ENCODE measurements around the gene MOV10L1. TPM values are rescaled to one million over a fixed set of nuclear protein-coding genes. Genes with fewer than 3 reads are reported as not detected.

The MOV10L1 gene
- total and polyA plus RNA-seq, 9 of the 15 experiments (the other 6 are each of a cell fraction or from before 2014, with no cell fraction given): 0.06 to 0.43 (median 0.15) TPM

DNA sequence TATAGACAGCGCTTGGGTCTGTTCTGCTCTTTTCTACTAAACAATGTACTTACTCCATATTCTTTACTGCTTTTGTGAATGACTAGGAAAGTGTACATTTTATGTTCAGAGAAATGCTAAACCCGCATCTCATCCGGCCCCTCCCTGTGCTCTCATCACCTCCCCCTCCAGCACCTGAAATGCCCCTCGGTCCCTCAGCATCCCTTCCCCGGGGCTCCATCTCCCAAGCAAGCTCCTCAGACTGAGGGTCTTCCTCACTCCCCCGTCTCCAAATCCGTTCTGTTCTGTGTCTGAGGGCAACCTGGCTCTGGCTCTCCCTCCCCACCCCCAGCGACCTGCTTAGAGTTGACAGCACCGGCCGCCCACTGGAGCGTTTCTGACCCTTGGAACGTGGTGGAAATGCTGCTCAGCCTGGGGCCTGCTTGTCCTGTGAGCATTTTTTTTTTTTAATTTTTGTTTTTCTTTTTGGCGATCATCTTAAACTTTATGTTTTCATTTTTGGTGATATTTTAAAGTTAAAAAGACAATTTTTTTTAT is 112.4 kb downstream of the MOV10L1 start:
- ATAC-seq (no peak), FAIRE-seq (no peak), DNase-seq (ENCODE audit: extremely low read depth in 1 of 4, low spot score in 3 of 4) (no peak)
- peaks cover 5 to 52% of the 10 kb centered on the region in 2 experiments; a peak in 3 of 5 replicates for H3K4me1 ChIP-seq (replicated peaks in 1 of 2; ENCODE audit: control insufficient read depth in 2 of 2, insufficient read depth in 2 of 2, low read length in 2 of 2)
- no peaks in the 10 kb centered on the region for H4K20me1 ChIP-seq (replicated peaks; ENCODE audit: control insufficient read depth, insufficient read depth, low read length)
- H3K27me3 ChIP-seq (ENCODE audit: control insufficient read depth in 2 of 2, insufficient read depth in 2 of 2, low read length in 2 of 2): no peaks in the 10 kb centered on the region
- in situ Hi-C loops (cut with MboI) (no loop called here), intact Hi-C loops (cut with micrococcal nuclease) (no loop called here)
- no peak overlapping the region for H2AFZ ChIP-seq (ENCODE audit: low read depth, low read length)
- H3K27ac ChIP-seq (ENCODE audit: extremely low read depth, low read depth, low read length): 0 out of 3 replicates have a peak overlapping the region, but pooled peaks have one; percentile 62
- peaks cover 42% of the 10 kb centered on the region; the same call in 1 of the 3 replicates for H3K36me3 ChIP-seq (ENCODE audit: control insufficient read depth, insufficient read depth, low read length)
- H3K4me2 ChIP-seq (ENCODE audit: insufficient read depth, low read length): peak overlapping the region; percentile 84
- peak overlapping the region; percentile 56 for H3K4me3 ChIP-seq
- BruUV-seq (replicated peaks): no TSS peak
- POLR2A ChIA-PET: interaction anchor here (0.7 kb wide), 1 partner anchor 13 kb away, joined by 3 read pairs; no protein-coding TSS in a partner anchor
- peaks cover 3% of the 10 kb centered on the region; the same call in 1 of the 2 replicates for H3K9me3 ChIP-seq (replicated peaks; ENCODE audit: control insufficient read depth, insufficient read depth, low read depth, low read length)
- peaks cover 20% of the 10 kb centered on the region for H3K79me2 ChIP-seq (ENCODE audit: control insufficient read depth, insufficient read depth, low read length)
- no peaks in the 10 kb centered on the region for H3K9me1 ChIP-seq (ENCODE audit: control insufficient read depth, insufficient read depth, low read length)
- H3K9ac ChIP-seq (ENCODE audit: insufficient read depth in 1 of 2, low read depth in 2 of 2, low read length in 2 of 2): peak overlapping the region; percentile 70 to 95; a peak in 3 of 4 replicates
- CTCF ChIA-PET (ENCODE audit: low intra/inter-chr PET ratio): no interaction called here
- WGBS (ENCODE audit: insufficient coverage, low coverage, missing lambda C conversion rate): 59% methylated on average over 11 of the region's 13 CpGs
- TF ChIP-seq, protein P1, sequence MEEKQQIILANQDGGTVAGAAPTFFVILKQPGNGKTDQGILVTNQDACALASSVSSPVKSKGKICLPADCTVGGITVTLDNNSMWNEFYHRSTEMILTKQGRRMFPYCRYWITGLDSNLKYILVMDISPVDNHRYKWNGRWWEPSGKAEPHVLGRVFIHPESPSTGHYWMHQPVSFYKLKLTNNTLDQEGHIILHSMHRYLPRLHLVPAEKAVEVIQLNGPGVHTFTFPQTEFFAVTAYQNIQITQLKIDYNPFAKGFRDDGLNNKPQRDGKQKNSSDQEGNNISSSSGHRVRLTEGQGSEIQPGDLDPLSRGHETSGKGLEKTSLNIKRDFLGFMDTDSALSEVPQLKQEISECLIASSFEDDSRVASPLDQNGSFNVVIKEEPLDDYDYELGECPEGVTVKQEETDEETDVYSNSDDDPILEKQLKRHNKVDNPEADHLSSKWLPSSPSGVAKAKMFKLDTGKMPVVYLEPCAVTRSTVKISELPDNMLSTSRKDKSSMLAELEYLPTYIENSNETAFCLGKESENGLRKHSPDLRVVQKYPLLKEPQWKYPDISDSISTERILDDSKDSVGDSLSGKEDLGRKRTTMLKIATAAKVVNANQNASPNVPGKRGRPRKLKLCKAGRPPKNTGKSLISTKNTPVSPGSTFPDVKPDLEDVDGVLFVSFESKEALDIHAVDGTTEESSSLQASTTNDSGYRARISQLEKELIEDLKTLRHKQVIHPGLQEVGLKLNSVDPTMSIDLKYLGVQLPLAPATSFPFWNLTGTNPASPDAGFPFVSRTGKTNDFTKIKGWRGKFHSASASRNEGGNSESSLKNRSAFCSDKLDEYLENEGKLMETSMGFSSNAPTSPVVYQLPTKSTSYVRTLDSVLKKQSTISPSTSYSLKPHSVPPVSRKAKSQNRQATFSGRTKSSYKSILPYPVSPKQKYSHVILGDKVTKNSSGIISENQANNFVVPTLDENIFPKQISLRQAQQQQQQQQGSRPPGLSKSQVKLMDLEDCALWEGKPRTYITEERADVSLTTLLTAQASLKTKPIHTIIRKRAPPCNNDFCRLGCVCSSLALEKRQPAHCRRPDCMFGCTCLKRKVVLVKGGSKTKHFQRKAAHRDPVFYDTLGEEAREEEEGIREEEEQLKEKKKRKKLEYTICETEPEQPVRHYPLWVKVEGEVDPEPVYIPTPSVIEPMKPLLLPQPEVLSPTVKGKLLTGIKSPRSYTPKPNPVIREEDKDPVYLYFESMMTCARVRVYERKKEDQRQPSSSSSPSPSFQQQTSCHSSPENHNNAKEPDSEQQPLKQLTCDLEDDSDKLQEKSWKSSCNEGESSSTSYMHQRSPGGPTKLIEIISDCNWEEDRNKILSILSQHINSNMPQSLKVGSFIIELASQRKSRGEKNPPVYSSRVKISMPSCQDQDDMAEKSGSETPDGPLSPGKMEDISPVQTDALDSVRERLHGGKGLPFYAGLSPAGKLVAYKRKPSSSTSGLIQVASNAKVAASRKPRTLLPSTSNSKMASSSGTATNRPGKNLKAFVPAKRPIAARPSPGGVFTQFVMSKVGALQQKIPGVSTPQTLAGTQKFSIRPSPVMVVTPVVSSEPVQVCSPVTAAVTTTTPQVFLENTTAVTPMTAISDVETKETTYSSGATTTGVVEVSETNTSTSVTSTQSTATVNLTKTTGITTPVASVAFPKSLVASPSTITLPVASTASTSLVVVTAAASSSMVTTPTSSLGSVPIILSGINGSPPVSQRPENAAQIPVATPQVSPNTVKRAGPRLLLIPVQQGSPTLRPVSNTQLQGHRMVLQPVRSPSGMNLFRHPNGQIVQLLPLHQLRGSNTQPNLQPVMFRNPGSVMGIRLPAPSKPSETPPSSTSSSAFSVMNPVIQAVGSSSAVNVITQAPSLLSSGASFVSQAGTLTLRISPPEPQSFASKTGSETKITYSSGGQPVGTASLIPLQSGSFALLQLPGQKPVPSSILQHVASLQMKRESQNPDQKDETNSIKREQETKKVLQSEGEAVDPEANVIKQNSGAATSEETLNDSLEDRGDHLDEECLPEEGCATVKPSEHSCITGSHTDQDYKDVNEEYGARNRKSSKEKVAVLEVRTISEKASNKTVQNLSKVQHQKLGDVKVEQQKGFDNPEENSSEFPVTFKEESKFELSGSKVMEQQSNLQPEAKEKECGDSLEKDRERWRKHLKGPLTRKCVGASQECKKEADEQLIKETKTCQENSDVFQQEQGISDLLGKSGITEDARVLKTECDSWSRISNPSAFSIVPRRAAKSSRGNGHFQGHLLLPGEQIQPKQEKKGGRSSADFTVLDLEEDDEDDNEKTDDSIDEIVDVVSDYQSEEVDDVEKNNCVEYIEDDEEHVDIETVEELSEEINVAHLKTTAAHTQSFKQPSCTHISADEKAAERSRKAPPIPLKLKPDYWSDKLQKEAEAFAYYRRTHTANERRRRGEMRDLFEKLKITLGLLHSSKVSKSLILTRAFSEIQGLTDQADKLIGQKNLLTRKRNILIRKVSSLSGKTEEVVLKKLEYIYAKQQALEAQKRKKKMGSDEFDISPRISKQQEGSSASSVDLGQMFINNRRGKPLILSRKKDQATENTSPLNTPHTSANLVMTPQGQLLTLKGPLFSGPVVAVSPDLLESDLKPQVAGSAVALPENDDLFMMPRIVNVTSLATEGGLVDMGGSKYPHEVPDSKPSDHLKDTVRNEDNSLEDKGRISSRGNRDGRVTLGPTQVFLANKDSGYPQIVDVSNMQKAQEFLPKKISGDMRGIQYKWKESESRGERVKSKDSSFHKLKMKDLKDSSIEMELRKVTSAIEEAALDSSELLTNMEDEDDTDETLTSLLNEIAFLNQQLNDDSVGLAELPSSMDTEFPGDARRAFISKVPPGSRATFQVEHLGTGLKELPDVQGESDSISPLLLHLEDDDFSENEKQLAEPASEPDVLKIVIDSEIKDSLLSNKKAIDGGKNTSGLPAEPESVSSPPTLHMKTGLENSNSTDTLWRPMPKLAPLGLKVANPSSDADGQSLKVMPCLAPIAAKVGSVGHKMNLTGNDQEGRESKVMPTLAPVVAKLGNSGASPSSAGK (IDR thresholded peaks at IDR 0.05): peak; percentile 45; the same call in 1 of the 2 replicates
- TF ChIP-seq ZNF766 (CRISPR knock-in tag; conservative IDR thresholded peaks at IDR 0.05): no peak
- TF ChIP-seq, protein P2, sequence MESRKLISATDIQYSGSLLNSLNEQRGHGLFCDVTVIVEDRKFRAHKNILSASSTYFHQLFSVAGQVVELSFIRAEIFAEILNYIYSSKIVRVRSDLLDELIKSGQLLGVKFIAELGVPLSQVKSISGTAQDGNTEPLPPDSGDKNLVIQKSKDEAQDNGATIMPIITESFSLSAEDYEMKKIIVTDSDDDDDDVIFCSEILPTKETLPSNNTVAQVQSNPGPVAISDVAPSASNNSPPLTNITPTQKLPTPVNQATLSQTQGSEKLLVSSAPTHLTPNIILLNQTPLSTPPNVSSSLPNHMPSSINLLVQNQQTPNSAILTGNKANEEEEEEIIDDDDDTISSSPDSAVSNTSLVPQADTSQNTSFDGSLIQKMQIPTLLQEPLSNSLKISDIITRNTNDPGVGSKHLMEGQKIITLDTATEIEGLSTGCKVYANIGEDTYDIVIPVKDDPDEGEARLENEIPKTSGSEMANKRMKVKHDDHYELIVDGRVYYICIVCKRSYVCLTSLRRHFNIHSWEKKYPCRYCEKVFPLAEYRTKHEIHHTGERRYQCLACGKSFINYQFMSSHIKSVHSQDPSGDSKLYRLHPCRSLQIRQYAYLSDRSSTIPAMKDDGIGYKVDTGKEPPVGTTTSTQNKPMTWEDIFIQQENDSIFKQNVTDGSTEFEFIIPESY (CRISPR knock-in tag; IDR thresholded peaks at IDR 0.05): no peak
- TF ChIP-seq CHD4 (IDR thresholded peaks at IDR 0.05; ENCODE audit: insufficient read depth, insufficient replicate concordance, low read depth, low read length, poor library complexity, severe bottlenecking): no peak
- TF ChIP-seq EGR1 (conservative IDR thresholded peaks at IDR 0.05): 0 out of 2 replicates have a peak, but pooled peaks have one; percentile 11

All from K562 (cell line).